Liver (tissue), 9 donors: ENCODE data around the gene EFHD2. TPM values are rescaled to one million over a fixed set of nuclear protein-coding genes. Genes with fewer than 3 reads are reported as not detected.

Source experiments
- DNase-seq: peaks from one replicate; pipeline ENCODE4 v3.0.0-alpha.2; 2017; ENCODE audit warnings: low spot score
- H3K27ac ChIP-seq, 2 donors: one replicate each; pipeline ENCODE4 v1.7.0; 2013; ENCODE audit warnings: inconsistent platforms in 2 of 2, low read length in 2 of 2, control low read depth in 1 of 2, low read depth in 1 of 2, mild to moderate bottlenecking in 1 of 2
- H3K27me3 ChIP-seq, 4 donors: one replicate each; pipeline versions ENCODE4 v1.6.1 to v1.7.0; 2013; ENCODE audit warnings: low read length in 3 of 4, inconsistent platforms in 1 of 4, mild to moderate bottlenecking in 1 of 4, moderate library complexity in 1 of 4; ENCODE audit not compliant: control insufficient read depth in 4 of 4, insufficient read depth in 4 of 4
- H3K36me3 ChIP-seq, 4 donors: one replicate each; pipeline versions ENCODE4 v1.6.1 to v1.7.0; 2013; ENCODE audit warnings: low read length in 3 of 4, mild to moderate bottlenecking in 3 of 4, low read depth in 1 of 4, moderate library complexity in 1 of 4; ENCODE audit not compliant: control insufficient read depth in 4 of 4, insufficient read depth in 3 of 4
- H3K4me1 ChIP-seq, 4 donors: one replicate each; pipeline versions ENCODE4 v1.6.1 to v1.7.0; 2013; ENCODE audit warnings: low read length in 3 of 4, mild to moderate bottlenecking in 3 of 4, moderate library complexity in 1 of 4; ENCODE audit not compliant: control insufficient read depth in 4 of 4, insufficient read depth in 4 of 4
- H3K4me3 ChIP-seq, 3 donors: one replicate each; pipeline versions ENCODE4 v1.6.1 to v1.7.0; 2013; ENCODE audit warnings: low read length in 3 of 3, control low read depth in 1 of 3, low read depth in 1 of 3, mild to moderate bottlenecking in 1 of 3
- H3K9ac ChIP-seq, 2 donors: one replicate each; pipeline ENCODE4 v1.7.0; 2013; ENCODE audit warnings: low read length in 2 of 2, mild to moderate bottlenecking in 2 of 2, moderate library complexity in 2 of 2, control low read depth in 1 of 2, low read depth in 1 of 2
- H3K9me3 ChIP-seq, 4 donors: one replicate each; pipeline versions ENCODE4 v1.6.1 to v1.7.0; 2013; ENCODE audit warnings: low read length in 3 of 4; ENCODE audit not compliant: control insufficient read depth in 4 of 4
- FOXA1 ChIP-seq: IDR thresholded peaks from 2 replicates; pipeline ENCODE4 v1.6.1; 2016; ENCODE audit warnings: antibody characterized with exemption
- FOXA2 ChIP-seq: IDR thresholded peaks from 2 replicates; pipeline ENCODE4 v1.6.1; 2016; ENCODE audit warnings: antibody characterized with exemption
- GABPA ChIP-seq, 2 donors: IDR thresholded peaks in 1 of 2; conservative IDR thresholded peaks in 1 of 2; 2 replicates each; pipeline ENCODE4 v1.6.1; 2016; ENCODE audit warnings: antibody characterized with exemption in 2 of 2, mild to moderate bottlenecking in 1 of 2, moderate library complexity in 1 of 2
- HNF4G ChIP-seq: IDR thresholded peaks from 2 replicates; pipeline ENCODE4 v1.6.1; 2016; ENCODE audit warnings: antibody characterized with exemption
- JUND ChIP-seq, 2 donors: IDR thresholded peaks; 2 replicates each; pipeline ENCODE4 v1.6.1; 2016; ENCODE audit warnings: antibody characterized with exemption in 2 of 2
- NR2F2 ChIP-seq: IDR thresholded peaks from 2 replicates; pipeline ENCODE4 v1.6.1; 2016; ENCODE audit warnings: antibody characterized with exemption
- RAD21 ChIP-seq, 2 donors: IDR thresholded peaks; 2 replicates each; pipeline ENCODE4 v1.6.1; 2016; ENCODE audit warnings: antibody characterized with exemption in 2 of 2, mild to moderate bottlenecking in 2 of 2
- SP1 ChIP-seq: IDR thresholded peaks from 2 replicates; pipeline ENCODE4 v1.6.1; 2018; ENCODE audit warnings: antibody characterized with exemption, mild to moderate bottlenecking
- WGBS: extraction: QIAGEN DNeasy Blood & Tissue Kit; methylation state at CpG from one replicate; pipeline ENCODE4 v1.1.7; 2013; 5-methylcytosine and 5-hydroxymethylcytosine counted together
- polyA plus RNA-seq, 2 donors: library from polyadenylated mRNA; stranded (reverse) in 1 of 2; unstranded in 1 of 2; fragments of 200-250 nt in 1 of 2; fragments of >200 nt in 1 of 2; fragmentation: Nextera tagmentation in 1 of 2; extraction: Ambion mirVana in 1 of 2; gene quantifications; one replicate each; pipeline versions ENCODE4 v1.2.1 to v1.2.3, GENCODE V29; 2013 to 2015
- total RNA-seq, 2 donors: library from RNA; depleted of rRNA; stranded (reverse); fragments of >200 nt; gene quantifications; one replicate each; pipeline ENCODE4 v1.2.3, GENCODE V29; 2014
- TF ChIP-seq, protein P1 (sequence below): fragments of 150-350 bp; IDR thresholded peaks from 2 replicates; pipeline ENCODE4 v1.5.1; 2017; ENCODE audit warnings: improper control_type of control experiment, low read depth, low read length; ENCODE audit not compliant: missing input control
- TF ChIP-seq, protein P2 (sequence below): IDR thresholded peaks from 2 replicates; pipeline ENCODE4 v1.6.1; 2016; ENCODE audit warnings: antibody characterized with exemption
- TF ChIP-seq, protein P3 (sequence below): IDR thresholded peaks from 2 replicates; pipeline ENCODE4 v1.6.1; 2016; ENCODE audit warnings: antibody characterized with exemption, mild to moderate bottlenecking
- TF ChIP-seq, protein P4 (sequence below): IDR thresholded peaks from 2 replicates; pipeline ENCODE4 v1.6.1; 2016; ENCODE audit warnings: antibody characterized with exemption
- donor health status: healthy.
- donor health status: healthy.
- donor health status: healthy.
- donor health status: healthy.
- donor health status: healthy.

EFHD2 gene
- total and polyA plus RNA-seq, 4 donors, result 7.4 to 23.0 (median 11.7) TPM

DNA sequence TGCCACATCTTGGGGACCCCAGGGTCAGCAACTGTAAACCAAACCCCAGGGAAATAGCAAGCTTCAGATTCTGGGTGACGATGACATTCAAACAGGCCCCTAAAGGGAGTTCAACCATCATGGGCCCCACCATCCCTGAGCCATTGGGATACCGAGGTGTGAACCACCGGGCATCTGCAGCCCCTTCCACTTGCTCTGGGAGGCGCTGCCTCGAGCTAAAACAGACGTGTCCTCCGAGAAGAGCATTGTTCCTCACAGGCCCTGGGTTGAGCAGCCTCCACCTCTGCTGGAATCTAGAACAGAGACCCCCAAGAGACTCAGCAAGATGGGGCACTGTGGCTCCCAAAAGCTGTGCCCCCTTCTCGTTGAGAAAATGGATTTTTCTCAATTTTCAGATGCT lies 19.0 kb upstream of the EFHD2 start (continued):
- TF ChIP-seq, protein P1, sequence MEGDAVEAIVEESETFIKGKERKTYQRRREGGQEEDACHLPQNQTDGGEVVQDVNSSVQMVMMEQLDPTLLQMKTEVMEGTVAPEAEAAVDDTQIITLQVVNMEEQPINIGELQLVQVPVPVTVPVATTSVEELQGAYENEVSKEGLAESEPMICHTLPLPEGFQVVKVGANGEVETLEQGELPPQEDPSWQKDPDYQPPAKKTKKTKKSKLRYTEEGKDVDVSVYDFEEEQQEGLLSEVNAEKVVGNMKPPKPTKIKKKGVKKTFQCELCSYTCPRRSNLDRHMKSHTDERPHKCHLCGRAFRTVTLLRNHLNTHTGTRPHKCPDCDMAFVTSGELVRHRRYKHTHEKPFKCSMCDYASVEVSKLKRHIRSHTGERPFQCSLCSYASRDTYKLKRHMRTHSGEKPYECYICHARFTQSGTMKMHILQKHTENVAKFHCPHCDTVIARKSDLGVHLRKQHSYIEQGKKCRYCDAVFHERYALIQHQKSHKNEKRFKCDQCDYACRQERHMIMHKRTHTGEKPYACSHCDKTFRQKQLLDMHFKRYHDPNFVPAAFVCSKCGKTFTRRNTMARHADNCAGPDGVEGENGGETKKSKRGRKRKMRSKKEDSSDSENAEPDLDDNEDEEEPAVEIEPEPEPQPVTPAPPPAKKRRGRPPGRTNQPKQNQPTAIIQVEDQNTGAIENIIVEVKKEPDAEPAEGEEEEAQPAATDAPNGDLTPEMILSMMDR, result no peak
- no peak for TF ChIP-seq HNF4G
- TF ChIP-seq, protein P2, sequence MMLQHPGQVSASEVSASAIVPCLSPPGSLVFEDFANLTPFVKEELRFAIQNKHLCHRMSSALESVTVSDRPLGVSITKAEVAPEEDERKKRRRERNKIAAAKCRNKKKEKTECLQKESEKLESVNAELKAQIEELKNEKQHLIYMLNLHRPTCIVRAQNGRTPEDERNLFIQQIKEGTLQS, result no peak
- no peak for TF ChIP-seq GABPA (IDR thresholded peaks at IDR 0.05 in 1 of 2, conservative IDR thresholded peaks at IDR 0.05 in 1 of 2)

DNA sequence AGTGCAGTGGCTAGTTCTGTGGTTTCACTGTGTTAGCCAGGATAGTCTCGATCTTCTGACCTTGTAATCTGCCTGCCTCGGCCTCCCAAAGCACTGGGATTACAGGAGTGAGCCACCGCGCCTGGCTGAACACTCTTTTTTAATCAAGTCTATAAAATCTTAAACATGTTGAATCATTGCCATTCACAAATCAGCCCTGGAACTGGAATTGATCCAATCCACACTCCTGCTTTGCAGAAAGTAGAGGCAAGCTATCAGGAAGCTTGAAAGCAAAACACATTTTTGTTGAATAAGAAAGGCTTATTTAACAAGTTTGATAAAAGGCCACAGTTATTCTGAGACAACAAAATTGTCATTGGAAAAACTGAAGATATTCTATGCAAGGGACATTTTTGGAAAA lies 18.3 kb upstream of the EFHD2 start:
- TF ChIP-seq JUND (IDR thresholded peaks at IDR 0.05), result no peak
- TF ChIP-seq, protein P1, result no peak
- no peaks in the 10 kb centered on the region for H3K27me3 ChIP-seq
- 86% methylated on average over 4 of the region's 4 CpGs for WGBS
- no peaks in the 10 kb centered on the region for H3K9me3 ChIP-seq
- no peak for DNase-seq
- no peak overlapping the region for H3K9ac ChIP-seq
- no peak overlapping the region for H3K27ac ChIP-seq
- no peak overlapping the region for H3K4me3 ChIP-seq
- no peaks in the 10 kb centered on the region for H3K36me3 ChIP-seq
- peaks cover 0 to 10% (median 8%) of the 10 kb centered on the region in 4 donors for H3K4me1 ChIP-seq

DNA sequence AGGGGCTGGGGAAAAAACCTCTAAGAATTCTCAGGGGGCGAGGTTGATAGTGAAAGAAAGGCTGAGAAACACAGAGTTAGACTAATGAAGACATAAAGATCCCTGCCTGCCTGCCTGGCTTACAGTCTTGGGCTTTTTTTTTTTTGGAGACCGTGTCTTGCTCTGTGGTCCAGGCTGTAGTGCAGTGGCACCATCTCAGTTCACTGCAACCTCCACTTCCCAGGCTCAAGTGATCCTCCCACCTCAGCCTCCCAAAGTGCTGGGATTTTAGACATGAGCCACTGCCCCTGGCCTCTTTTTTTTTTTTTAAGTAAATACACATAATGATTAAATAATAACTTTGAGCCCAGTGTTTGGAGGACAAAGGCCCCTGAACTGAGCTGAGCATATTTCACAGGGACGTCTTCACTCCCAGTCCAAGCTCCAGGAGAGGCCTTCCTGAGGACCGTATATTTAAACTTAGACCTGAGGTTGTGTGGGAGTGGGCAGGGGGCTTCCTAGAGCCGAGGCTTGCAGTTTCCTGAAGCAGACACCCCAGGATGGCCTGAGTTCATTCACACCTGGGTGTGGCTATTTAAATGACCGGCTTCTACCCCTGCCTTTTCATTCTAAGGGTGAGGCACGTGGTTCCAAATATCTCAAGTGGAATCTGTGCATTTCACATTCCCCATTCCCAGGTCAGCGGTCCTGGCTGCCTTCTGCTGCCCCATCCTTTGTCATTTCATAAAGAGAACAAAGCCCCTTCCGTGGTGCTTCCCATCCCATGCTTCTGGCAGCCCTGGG lies 16.0 kb upstream of the EFHD2 start:
- DNase-seq, result no peak
- H3K9ac ChIP-seq, result no peak overlapping the region
- 57% methylated on average over 9 of the region's 9 CpGs for WGBS
- H3K27ac ChIP-seq, result no peak overlapping the region
- H3K36me3 ChIP-seq, result no peaks in the 10 kb centered on the region
- no peak overlapping the region for H3K4me3 ChIP-seq
- peaks cover 0 to 10% (median 8%) of the 10 kb centered on the region in 4 donors for H3K4me1 ChIP-seq
- H3K27me3 ChIP-seq, result no peaks in the 10 kb centered on the region
- H3K9me3 ChIP-seq, result no peaks in the 10 kb centered on the region
- TF ChIP-seq FOXA2 (no peak), JUND (IDR thresholded peaks at IDR 0.05) (no peak), HNF4G (no peak), SP1 (no peak), NR2F2 (no peak), RAD21 (IDR thresholded peaks at IDR 0.05) (no peak), FOXA1 (no peak)
- TF ChIP-seq, protein P3, sequence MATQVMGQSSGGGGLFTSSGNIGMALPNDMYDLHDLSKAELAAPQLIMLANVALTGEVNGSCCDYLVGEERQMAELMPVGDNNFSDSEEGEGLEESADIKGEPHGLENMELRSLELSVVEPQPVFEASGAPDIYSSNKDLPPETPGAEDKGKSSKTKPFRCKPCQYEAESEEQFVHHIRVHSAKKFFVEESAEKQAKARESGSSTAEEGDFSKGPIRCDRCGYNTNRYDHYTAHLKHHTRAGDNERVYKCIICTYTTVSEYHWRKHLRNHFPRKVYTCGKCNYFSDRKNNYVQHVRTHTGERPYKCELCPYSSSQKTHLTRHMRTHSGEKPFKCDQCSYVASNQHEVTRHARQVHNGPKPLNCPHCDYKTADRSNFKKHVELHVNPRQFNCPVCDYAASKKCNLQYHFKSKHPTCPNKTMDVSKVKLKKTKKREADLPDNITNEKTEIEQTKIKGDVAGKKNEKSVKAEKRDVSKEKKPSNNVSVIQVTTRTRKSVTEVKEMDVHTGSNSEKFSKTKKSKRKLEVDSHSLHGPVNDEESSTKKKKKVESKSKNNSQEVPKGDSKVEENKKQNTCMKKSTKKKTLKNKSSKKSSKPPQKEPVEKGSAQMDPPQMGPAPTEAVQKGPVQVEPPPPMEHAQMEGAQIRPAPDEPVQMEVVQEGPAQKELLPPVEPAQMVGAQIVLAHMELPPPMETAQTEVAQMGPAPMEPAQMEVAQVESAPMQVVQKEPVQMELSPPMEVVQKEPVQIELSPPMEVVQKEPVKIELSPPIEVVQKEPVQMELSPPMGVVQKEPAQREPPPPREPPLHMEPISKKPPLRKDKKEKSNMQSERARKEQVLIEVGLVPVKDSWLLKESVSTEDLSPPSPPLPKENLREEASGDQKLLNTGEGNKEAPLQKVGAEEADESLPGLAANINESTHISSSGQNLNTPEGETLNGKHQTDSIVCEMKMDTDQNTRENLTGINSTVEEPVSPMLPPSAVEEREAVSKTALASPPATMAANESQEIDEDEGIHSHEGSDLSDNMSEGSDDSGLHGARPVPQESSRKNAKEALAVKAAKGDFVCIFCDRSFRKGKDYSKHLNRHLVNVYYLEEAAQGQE, result no peak
- TF ChIP-seq, protein P4, sequence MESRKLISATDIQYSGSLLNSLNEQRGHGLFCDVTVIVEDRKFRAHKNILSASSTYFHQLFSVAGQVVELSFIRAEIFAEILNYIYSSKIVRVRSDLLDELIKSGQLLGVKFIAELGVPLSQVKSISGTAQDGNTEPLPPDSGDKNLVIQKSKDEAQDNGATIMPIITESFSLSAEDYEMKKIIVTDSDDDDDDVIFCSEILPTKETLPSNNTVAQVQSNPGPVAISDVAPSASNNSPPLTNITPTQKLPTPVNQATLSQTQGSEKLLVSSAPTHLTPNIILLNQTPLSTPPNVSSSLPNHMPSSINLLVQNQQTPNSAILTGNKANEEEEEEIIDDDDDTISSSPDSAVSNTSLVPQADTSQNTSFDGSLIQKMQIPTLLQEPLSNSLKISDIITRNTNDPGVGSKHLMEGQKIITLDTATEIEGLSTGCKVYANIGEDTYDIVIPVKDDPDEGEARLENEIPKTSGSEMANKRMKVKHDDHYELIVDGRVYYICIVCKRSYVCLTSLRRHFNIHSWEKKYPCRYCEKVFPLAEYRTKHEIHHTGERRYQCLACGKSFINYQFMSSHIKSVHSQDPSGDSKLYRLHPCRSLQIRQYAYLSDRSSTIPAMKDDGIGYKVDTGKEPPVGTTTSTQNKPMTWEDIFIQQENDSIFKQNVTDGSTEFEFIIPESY, result no peak
